ENCODE data around the gene HECW1.

- TF ChIP-seq, protein P1, sequence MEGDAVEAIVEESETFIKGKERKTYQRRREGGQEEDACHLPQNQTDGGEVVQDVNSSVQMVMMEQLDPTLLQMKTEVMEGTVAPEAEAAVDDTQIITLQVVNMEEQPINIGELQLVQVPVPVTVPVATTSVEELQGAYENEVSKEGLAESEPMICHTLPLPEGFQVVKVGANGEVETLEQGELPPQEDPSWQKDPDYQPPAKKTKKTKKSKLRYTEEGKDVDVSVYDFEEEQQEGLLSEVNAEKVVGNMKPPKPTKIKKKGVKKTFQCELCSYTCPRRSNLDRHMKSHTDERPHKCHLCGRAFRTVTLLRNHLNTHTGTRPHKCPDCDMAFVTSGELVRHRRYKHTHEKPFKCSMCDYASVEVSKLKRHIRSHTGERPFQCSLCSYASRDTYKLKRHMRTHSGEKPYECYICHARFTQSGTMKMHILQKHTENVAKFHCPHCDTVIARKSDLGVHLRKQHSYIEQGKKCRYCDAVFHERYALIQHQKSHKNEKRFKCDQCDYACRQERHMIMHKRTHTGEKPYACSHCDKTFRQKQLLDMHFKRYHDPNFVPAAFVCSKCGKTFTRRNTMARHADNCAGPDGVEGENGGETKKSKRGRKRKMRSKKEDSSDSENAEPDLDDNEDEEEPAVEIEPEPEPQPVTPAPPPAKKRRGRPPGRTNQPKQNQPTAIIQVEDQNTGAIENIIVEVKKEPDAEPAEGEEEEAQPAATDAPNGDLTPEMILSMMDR (conservative IDR thresholded peaks at IDR 0.05; ENCODE audit: low read length), result no peak
- no peak for TF ChIP-seq EZH2phosphoT487 (IDR thresholded peaks at IDR 0.05; ENCODE audit: borderline replicate concordance)
Measured at GRCh38 chr7:43234073-43234472, 121.6 kb downstream of the HECW1 start.
